Measurements from ENCODE around the gene GLP1R.
"Not testable (repeated sequence)": the region's sequence is repeated elsewhere in the genome, so short reads cannot be mapped to it uniquely, and the experiment has no call there.

The GLP1R gene

DNA sequence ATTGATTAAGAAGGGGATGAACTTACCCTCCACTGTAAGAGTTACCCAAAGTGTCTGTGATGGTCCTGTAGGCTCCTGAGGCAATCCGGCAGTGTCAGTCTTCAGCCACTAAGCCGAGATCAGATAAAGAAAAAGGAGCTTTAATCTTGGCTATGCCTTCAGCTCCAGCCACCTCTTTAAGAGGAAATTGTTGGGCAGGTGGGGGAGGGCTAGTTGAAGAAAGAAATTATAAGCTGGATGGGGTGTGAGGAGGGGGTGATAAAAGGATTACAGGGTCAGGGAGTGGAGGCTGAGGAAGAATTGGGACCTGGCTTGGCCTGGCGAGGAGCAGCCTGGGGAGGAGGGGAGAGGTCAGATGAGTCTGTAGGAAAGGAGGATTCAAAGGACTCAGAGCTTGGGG, 86.2 kb downstream of the GLP1R start:
- 58 to 75% methylated on average over 1 to 3 of the region's 3 CpGs for WGBS, 2 experiments (ENCODE audit: insufficient coverage in 2 of 2)
- not testable (repeated sequence) for H3K9me3 ChIP-seq (ENCODE audit: control insufficient read depth, low read length); H3K4me3 ChIP-seq (ENCODE audit: extremely low read depth, insufficient read depth, low read length, poor library complexity, severe bottlenecking); H3K4me1 ChIP-seq (ENCODE audit: control insufficient read depth, insufficient read depth, low read length, poor library complexity, severe bottlenecking); H3K36me3 ChIP-seq (ENCODE audit: control insufficient read depth, insufficient read depth, low read length); H3K27ac ChIP-seq (ENCODE audit: low read depth, low read length, severe bottlenecking)

DNA sequence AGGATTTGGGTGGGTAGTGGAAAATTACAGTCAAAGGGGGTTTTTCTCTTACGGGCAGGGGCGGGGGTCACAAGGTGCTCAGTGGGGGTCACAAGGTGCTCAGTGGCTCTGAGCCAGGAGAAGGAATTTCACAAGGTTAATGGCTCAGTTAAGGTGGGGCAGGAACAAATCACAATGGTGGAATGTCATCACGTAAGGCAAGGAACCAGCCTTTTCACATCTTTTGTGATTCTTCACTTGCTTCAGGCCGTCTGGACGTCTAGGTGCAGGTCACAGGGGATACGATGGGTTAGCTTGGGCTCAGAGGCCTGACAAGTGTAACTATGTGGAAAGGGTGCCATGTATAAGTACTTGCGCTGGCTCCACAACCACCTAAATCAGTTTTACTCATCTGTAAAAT, 87.6 kb downstream of the GLP1R start:
- H3K4me1 ChIP-seq (ENCODE audit: control insufficient read depth, insufficient read depth, low read length, poor library complexity, severe bottlenecking); H3K36me3 ChIP-seq (ENCODE audit: control insufficient read depth, insufficient read depth, low read length); H3K4me3 ChIP-seq (ENCODE audit: extremely low read depth, insufficient read depth, low read length, poor library complexity, severe bottlenecking); H3K27ac ChIP-seq (ENCODE audit: low read depth, low read length, severe bottlenecking); H3K9me3 ChIP-seq (ENCODE audit: control insufficient read depth, low read length): not testable (repeated sequence)
- 71 to 92% methylated on average over 3 of the region's 7 CpGs for WGBS, 2 experiments (ENCODE audit: insufficient coverage in 2 of 2)

DNA sequence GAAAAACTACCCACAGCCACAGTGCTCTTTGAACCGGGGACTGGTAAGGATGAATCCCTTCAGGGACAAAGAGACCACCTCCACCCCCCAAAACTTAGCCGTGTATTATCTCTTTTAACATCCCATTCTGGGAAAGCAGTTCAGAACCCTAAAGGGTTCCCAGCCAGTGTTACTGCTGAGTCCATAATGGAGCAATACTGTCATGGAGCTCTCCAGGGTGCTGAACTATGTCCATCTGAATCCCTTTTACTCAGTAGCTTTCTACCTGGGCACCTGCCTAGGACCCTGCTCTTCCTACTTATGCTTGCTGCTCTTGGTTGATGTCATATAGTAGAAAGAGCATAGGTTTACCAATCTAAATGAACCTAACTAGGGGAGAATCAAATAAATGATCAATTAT, 88.7 kb downstream of the GLP1R start:
- Histone ChIP-seq H3K4me1 (ENCODE audit: control insufficient read depth, insufficient read depth, low read length, poor library complexity, severe bottlenecking) (peaks cover 10% of the 10 kb centered on the region), H3K27ac (ENCODE audit: low read depth, low read length, severe bottlenecking) (no peak overlapping the region), H3K36me3 (ENCODE audit: control insufficient read depth, insufficient read depth, low read length) (no peaks in the 10 kb centered on the region), H3K9me3 (ENCODE audit: control insufficient read depth, low read length) (no peaks in the 10 kb centered on the region), H3K4me3 (ENCODE audit: extremely low read depth, insufficient read depth, low read length, poor library complexity, severe bottlenecking) (no peak overlapping the region)
- 13 to 29% methylated on average over 1 of the region's 2 CpGs for WGBS, 2 experiments (ENCODE audit: insufficient coverage in 2 of 2)

Measured in mesodermal cell (in vitro differentiated cells).